ENCODE results near the gene SLIT3. TPM values are rescaled to one million over a fixed set of nuclear protein-coding genes. Genes with fewer than 3 reads are reported as not detected.

Gene SLIT3
- polyA plus RNA-seq, 1 of the 3 experiments (the other 2 are of a cell fraction) = 119 TPM

DNA sequence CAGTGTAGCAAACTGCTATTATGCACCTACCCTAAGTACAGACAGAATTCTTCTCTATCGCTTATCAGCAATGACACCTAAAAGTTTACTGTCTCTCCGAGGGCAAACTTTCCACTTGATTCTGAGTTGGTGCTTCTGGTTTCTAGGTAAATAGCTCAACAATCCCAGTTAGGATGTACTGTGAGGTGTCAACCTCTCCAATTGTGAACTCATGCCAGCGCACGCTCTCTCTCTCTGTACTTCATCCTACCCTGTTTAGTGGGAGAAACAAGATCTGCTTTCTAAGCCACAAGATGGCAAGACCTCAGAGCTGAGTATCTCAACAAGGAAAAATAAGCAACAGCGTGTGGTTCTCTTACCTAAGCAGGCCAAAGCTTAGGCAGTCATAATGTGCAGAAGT lies 335.3 kb downstream of the SLIT3 start (continued):
- TF ChIP-seq, protein P1, sequence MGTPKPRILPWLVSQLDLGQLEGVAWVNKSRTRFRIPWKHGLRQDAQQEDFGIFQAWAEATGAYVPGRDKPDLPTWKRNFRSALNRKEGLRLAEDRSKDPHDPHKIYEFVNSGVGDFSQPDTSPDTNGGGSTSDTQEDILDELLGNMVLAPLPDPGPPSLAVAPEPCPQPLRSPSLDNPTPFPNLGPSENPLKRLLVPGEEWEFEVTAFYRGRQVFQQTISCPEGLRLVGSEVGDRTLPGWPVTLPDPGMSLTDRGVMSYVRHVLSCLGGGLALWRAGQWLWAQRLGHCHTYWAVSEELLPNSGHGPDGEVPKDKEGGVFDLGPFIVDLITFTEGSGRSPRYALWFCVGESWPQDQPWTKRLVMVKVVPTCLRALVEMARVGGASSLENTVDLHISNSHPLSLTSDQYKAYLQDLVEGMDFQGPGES (IDR thresholded peaks at IDR 0.05; ENCODE audit: low read depth, low read length) = no peak
- TF ChIP-seq, protein P2, sequence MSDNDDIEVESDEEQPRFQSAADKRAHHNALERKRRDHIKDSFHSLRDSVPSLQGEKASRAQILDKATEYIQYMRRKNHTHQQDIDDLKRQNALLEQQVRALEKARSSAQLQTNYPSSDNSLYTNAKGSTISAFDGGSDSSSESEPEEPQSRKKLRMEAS (IDR thresholded peaks at IDR 0.05; ENCODE audit: low read depth) = no peak
- no peak for TF ChIP-seq TEAD4 (IDR thresholded peaks at IDR 0.05; ENCODE audit: borderline replicate concordance, insufficient read depth)
- no peak for TF ChIP-seq ELF1 (IDR thresholded peaks at IDR 0.05)
- TF ChIP-seq, protein P3, sequence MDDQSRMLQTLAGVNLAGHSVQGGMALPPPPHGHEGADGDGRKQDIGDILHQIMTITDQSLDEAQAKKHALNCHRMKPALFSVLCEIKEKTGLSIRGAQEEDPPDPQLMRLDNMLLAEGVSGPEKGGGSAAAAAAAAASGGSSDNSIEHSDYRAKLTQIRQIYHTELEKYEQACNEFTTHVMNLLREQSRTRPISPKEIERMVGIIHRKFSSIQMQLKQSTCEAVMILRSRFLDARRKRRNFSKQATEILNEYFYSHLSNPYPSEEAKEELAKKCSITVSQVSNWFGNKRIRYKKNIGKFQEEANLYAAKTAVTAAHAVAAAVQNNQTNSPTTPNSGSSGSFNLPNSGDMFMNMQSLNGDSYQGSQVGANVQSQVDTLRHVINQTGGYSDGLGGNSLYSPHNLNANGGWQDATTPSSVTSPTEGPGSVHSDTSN (IDR thresholded peaks at IDR 0.05) = no peak
- no peak for TF ChIP-seq FOXJ3 (CRISPR knock-in tag; IDR thresholded peaks at IDR 0.05)
- no peak for TF ChIP-seq TAF1 (IDR thresholded peaks at IDR 0.05; ENCODE audit: borderline replicate concordance, low read depth, low read length)

DNA sequence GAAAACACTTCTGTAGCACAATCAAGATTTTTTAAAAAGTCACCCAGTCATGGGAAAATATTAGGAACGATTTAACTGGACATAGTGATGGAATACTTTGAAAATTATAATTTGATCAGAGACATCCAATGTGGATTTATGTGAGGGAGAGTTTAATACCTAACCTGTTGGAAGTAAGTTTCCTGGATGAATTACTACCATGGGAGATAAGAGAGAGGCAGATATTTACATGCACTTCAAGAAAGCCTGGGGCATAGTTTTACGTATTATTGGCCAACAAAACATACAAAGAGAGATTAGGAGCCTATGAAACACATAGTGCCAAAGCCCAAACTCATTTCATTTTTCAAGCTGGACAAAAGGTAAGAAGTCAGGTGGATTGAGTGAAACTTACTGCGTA lies 336.8 kb downstream of the SLIT3 start:
- H3F3A ChIP-seq (replicated peaks; ENCODE audit: insufficient read depth) = no peaks in the 10 kb centered on the region
- ChIA-PET CTCF (no interaction called here), POLR2A (no interaction called here)
- no peak for TF ChIP-seq NRF1 (IDR thresholded peaks at IDR 0.05; ENCODE audit: low read depth, low read length)
- TF ChIP-seq, protein P1 (IDR thresholded peaks at IDR 0.05; ENCODE audit: low read depth, low read length) = no peak
- H3K27ac ChIP-seq (ENCODE audit: low read depth in 2 of 2, low read length in 1 of 2) = no peak overlapping the region
- no peak overlapping the region for H2AFZ ChIP-seq (ENCODE audit: low read depth)
- no peak overlapping the region for H3K4me3 ChIP-seq (ENCODE audit: low read depth in 2 of 2, low read length in 1 of 2)
- peaks cover 0 to 8% of the 10 kb centered on the region in 2 experiments; a peak in 1 of 4 replicates for H3K4me1 ChIP-seq (ENCODE audit: control insufficient read depth in 1 of 2, insufficient read depth in 2 of 2, low read depth in 1 of 2, low read length in 1 of 2)
- H3K27me3 ChIP-seq (ENCODE audit: insufficient read depth) = no peaks in the 10 kb centered on the region
- no peaks in the 10 kb centered on the region for H3K79me2 ChIP-seq (ENCODE audit: insufficient read depth)
- H3K9me3 ChIP-seq = no peaks in the 10 kb centered on the region
- H3K9me2 ChIP-seq = no peaks in the 10 kb centered on the region
- 84% methylated on average over 3 of the region's 3 CpGs for WGBS (ENCODE audit: low lambda C conversion rate)
- H3K9ac ChIP-seq = no peak overlapping the region
- no peak overlapping the region for H3K4me2 ChIP-seq
- DNase-seq = no peak
- peaks cover 0 to 5% of the 10 kb centered on the region in 2 experiments for H3K36me3 ChIP-seq (replicated peaks in 1 of 2; ENCODE audit: control insufficient read depth in 1 of 2, insufficient read depth in 2 of 2, low read length in 1 of 2)
- no peaks in the 10 kb centered on the region for H4K20me1 ChIP-seq (ENCODE audit: insufficient read depth)

DNA sequence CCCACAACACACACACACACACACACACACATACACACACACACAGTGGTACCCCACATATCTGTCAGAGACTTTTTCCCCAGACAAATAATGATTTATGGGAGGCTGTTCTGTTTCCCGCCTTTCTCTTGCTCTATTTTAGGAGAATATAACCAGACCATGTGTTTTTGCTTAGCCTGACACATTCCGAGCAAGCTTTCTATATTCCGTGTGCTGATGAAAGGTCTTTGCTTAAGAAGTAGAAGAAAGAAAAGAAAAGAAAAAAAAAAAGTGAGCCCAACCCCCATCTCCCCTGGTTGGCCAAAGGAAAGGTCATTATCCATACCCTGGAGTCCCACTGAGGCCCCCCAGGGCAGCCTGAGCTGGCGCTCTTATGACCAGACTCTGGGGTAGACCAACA lies 338.6 kb downstream of the SLIT3 start:
- TF ChIP-seq MEF2A (IDR thresholded peaks at IDR 0.05; ENCODE audit: borderline replicate concordance, low read depth) (peak; percentile 19; the same call in 1 of the 2 replicates), YY1 (IDR thresholded peaks at IDR 0.05; ENCODE audit: low read depth) (no peak), TCF12 (IDR thresholded peaks at IDR 0.05) (peak; percentile 71), ELF1 (IDR thresholded peaks at IDR 0.05) (no peak), POLR2AphosphoS5 (IDR thresholded peaks at IDR 0.05; ENCODE audit: low read depth, low read length) (no peak), TEAD4 (IDR thresholded peaks at IDR 0.05; ENCODE audit: borderline replicate concordance, insufficient read depth) (no peak), RFX5 (IDR thresholded peaks at IDR 0.05; ENCODE audit: low read length) (no peak), FOSL2 (IDR thresholded peaks at IDR 0.05; ENCODE audit: borderline replicate concordance, low read depth) (no peak), EZH2phosphoT487 (IDR thresholded peaks at IDR 0.05; ENCODE audit: borderline replicate concordance, low read depth) (no peak), SIN3A (IDR thresholded peaks at IDR 0.05; ENCODE audit: borderline replicate concordance, low read depth, low read length) (no peak), SMC3 (IDR thresholded peaks at IDR 0.05; ENCODE audit: low read depth, low read length) (no peak)
- TF ChIP-seq, protein P2 (IDR thresholded peaks at IDR 0.05; ENCODE audit: low read depth) = 0 out of 2 replicates have a peak, but pooled peaks have one; percentile 25
- TF ChIP-seq, protein P3 (IDR thresholded peaks at IDR 0.05) = peak; percentile 46; the same call in 1 of the 2 replicates
- 61% methylated on average over 4 of the region's 4 CpGs for WGBS (ENCODE audit: low lambda C conversion rate)

More for the DNA sequence above, 338.6 kb downstream of the SLIT3 start:
- no peaks in the 10 kb centered on the region for H4K20me1 ChIP-seq (ENCODE audit: insufficient read depth)
- no peak overlapping the region for H3K9ac ChIP-seq
- CTCF ChIA-PET = interaction anchor here (0.6 to 2.0 kb wide), 4 partner anchors 9 to 361 kb away, joined by 3 to 8 read pairs (median 4); no protein-coding TSS in a partner anchor
- H3K9me3 ChIP-seq = no peaks in the 10 kb centered on the region
- H3K27ac ChIP-seq (ENCODE audit: low read depth in 2 of 2, low read length in 1 of 2) = no peak overlapping the region
- peaks cover 0 to 15% of the 10 kb centered on the region in 2 experiments for H3K36me3 ChIP-seq (replicated peaks in 1 of 2; ENCODE audit: control insufficient read depth in 1 of 2, insufficient read depth in 2 of 2, low read length in 1 of 2)
- H2AFZ ChIP-seq (ENCODE audit: low read depth) = no peak overlapping the region
- peaks cover 0 to 8% of the 10 kb centered on the region in 2 experiments; a peak in 1 of 4 replicates for H3K4me1 ChIP-seq (ENCODE audit: control insufficient read depth in 1 of 2, insufficient read depth in 2 of 2, low read depth in 1 of 2, low read length in 1 of 2)
- POLR2A ChIA-PET = no interaction called here
- H3K4me2 ChIP-seq = no peak overlapping the region
- H3K27me3 ChIP-seq (ENCODE audit: insufficient read depth) = no peaks in the 10 kb centered on the region
- H3F3A ChIP-seq (replicated peaks; ENCODE audit: insufficient read depth) = no peaks in the 10 kb centered on the region
- H3K4me3 ChIP-seq (ENCODE audit: low read depth in 2 of 2, low read length in 1 of 2) = no peak overlapping the region
- no peak for DNase-seq
- no peaks in the 10 kb centered on the region for H3K79me2 ChIP-seq (ENCODE audit: insufficient read depth)
- no peaks in the 10 kb centered on the region for H3K9me2 ChIP-seq

All from SK-N-SH (cell line).